NCI-H748 (cell line): ENCODE data around the gene SPTBN4.
"Not testable (repeated sequence)": the region's sequence is repeated elsewhere in the genome, so short reads cannot be mapped to it uniquely, and the experiment has no call there.

Experiments
- DNase-seq: peaks from one replicate; lab custom pipeline; 2025; ENCODE audit not compliant: unreplicated experiment; lab: John Stamatoyannopoulos, UW

Gene SPTBN4

GRCh38 chr19:40441719-40442253, 25.0 kb upstream of the SPTBN4 start:
- DNase-seq: no peak

GRCh38 chr19:40442328-40443130, 24.3 kb upstream of the SPTBN4 start:
- DNase-seq: peak; percentile 66

GRCh38 chr19:40443131-40443999, 23.4 kb upstream of the SPTBN4 start:
- peak; percentile 100 for DNase-seq

GRCh38 chr19:40444000-40444824, 22.6 kb upstream of the SPTBN4 start, which contains the start of gene SERTAD3:
TSS of gene SERTAD3 (minus strand) at chr19:40444335. CDS start at chr19:40442080, 2,255 bp downstream.
- peak; percentile 98 for DNase-seq

GRCh38 chr19:40444825-40445312, 21.9 kb upstream of the SPTBN4 start:
- no peak for DNase-seq

- peak; percentile 23 for DNase-seq
These were observed 21.0 kb upstream of the SPTBN4 start for GRCh38 chr19:40445780-40446262.

- no peak for DNase-seq
These were observed 20.5 kb upstream of the SPTBN4 start for GRCh38 chr19:40446263-40446784.

- no peak for DNase-seq
These were observed 17.3 kb upstream of the SPTBN4 start for GRCh38 chr19:40449506-40449905.

- DNase-seq: no peak
These were observed 16.1 kb upstream of the SPTBN4 start for GRCh38 chr19:40450664-40451063.

- no peak for DNase-seq
These were observed 14.8 kb upstream of the SPTBN4 start for GRCh38 chr19:40452016-40452415.

- DNase-seq: no peak
These were observed 13.6 kb upstream of the SPTBN4 start for GRCh38 chr19:40453151-40453735.

- DNase-seq: not testable (repeated sequence)
These were observed 12.9 kb upstream of the SPTBN4 start for GRCh38 chr19:40453943-40454342.

- DNase-seq: no peak
These were observed 9.8 kb upstream of the SPTBN4 start for GRCh38 chr19:40457048-40457447.

- no peak for DNase-seq
These were observed 8.7 kb upstream of the SPTBN4 start for GRCh38 chr19:40457953-40458596.

GRCh38 chr19:40458597-40458974, 8.2 kb upstream of the SPTBN4 start:
- DNase-seq: no peak

GRCh38 chr19:40460185-40460584, 6.6 kb upstream of the SPTBN4 start:
- no peak for DNase-seq

GRCh38 chr19:40461669-40462221, 5.1 kb upstream of the SPTBN4 start:
- no peak for DNase-seq

GRCh38 chr19:40463587-40464037, 3.2 kb upstream of the SPTBN4 start:
- DNase-seq: not testable (repeated sequence)
